Activated T-cell treated with anti-CD3 and anti-CD28 coated beads for 24 hours (primary cell): Measurements from ENCODE around the gene HOXB7.

Experiments used
- DNase-seq: peaks from one replicate; pipeline ENCODE4 v3.0.0-alpha.2; 2020; ENCODE audit warnings: low read depth

The HOXB7 gene

GRCh38 chr17:48594538-48595277 is 16.1 kb downstream of the HOXB7 start:
- DNase-seq = no peak

- DNase-seq = peak; percentile 75
Measured at GRCh38 chr17:48593840-48594537, 16.8 kb downstream of the HOXB7 start.

GRCh38 chr17:48593126-48593829 is 17.5 kb downstream of the HOXB7 start, which contains the start of gene HOXB5:
TSS of gene HOXB5 (minus strand) at chr17:48593779. CDS start at chr17:48593682, 97 bp downstream.
- no peak for DNase-seq

GRCh38 chr17:48592577-48592976 is 18.2 kb downstream of the HOXB7 start:
- DNase-seq = no peak

DNA sequence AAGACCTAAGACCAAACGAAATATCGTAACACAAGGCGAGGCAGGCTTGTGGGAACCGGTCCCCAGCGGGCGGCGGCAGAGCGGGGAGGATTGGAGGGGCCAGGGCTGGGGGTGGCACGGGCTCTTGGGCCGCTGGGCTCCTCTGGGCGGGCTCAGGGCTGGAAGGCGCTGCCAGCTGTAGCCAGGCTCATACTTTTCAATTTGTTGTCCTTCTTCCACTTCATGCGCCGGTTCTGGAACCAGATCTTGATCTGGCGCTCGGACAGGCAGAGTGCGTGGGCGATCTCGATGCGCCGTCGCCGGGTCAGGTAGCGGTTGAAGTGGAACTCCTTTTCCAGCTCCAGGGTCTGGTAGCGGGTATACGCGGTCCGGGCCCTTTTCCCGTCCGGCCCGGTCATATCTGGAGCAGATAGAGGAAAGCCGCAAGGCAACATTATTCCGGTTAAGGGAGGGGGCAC is 18.7 kb downstream of the HOXB7 start:
- no peak for DNase-seq

- DNase-seq = no peak
Measured at GRCh38 chr17:48591255-48592056, 19.4 kb downstream of the HOXB7 start.

DNA sequence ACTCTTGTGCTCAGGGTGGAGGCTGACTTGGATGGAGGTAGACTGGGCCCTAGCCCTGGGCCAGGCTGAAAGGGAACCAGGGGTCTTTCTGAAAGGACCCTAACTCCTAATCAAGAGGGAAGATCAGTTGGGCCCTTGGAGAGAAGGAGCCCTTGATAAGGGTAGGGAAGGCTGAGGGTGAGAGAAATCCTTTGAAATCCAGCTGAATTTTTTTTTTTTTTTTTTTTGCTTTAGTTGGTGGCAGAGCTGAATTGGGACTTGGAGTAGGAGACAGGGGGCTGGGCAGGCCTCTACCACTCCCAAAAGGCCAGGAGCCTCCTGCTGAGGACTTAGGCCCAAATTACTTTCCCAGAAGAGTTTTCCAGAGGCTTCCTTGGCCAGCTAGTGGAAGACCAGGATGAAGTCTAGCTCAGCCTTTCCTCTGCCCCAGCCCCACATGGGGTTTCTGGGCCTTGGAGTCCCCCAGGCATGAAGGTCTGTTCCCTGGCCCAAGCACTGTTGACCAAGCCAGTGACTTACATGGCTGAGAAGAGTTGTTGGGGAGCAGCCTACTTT is 20.1 kb downstream of the HOXB7 start:
- DNase-seq = no peak

DNA sequence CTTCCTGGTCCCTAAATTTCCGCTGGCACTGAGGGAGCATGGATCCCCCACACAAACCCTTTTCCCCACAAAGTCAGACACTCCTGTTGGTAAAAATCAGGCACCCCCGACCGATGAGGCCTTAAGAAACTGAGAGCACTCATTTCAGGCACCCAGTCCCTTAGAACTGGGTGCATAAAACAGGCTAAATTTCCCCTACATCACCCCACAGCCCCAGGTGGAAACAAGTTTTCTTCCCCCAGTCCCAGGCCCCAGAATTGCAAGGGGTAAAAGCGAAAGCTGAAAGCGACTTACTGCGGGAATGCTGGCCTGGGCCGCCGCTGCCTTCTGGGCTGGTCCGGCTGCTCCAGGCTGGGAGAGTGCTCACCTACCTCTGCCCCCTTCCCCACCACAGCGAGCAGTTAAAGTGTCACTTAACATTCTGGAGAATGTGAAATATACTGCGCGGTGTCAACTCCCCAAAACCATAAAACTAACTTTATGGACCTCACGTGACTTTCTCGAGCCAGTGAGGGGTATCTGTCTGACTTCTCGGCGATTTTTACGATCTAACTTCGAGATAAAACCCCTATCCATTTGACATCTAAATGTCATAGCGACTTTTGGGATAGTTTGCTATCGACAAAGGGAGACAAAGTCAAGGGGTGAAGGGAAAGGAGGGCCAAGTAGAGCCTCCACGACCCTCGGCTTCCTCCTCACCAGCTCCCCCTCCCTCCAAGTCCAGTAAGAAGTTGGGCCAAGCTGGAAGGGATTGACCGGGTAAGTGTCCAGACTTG is 20.8 kb downstream of the HOXB7 start, which contains the start of gene HOXB3:
HOXB3 (minus strand) TSS at position 411 of the 776 bp plus-strand sequence. CDS start 37,767 bp downstream, outside the sequence.
- no peak for DNase-seq

DNA sequence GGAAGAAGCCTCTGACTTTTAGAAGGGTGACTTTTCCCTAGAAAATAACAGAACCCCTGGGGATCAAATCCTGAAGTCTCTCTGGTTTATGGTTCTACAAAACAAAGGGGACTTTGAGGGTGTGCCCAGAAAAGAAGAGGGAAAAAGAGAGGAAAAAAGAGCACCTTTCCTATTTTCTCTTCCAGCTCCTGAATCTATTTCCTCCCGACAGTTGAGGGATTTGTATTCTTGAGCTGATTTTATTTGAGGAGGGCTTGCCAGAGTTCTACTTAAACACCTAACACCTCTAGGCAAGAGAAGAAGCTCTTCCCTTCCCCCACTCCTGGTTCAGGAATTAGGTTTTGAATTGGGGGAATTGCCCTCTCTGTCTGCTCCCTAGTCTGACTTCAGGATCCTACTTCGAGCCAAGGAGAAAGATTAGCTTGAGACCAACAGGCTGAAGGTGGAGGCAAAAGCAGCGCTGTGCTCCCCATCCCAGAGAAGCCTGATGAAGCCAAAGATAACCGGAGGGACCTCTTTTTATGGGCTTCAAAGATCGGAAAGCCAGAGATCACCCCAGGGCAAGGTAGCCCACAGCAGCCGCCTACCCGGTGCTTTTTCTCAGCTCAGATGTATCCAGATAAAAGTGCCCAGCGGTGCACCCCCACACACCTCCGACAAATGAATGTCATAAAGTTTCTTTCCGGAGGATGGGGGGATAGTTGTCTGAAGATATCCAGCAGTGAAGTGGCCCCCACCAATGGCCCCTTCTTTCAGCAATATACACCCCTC is 21.6 kb downstream of the HOXB7 start:
- no peak for DNase-seq

GRCh38 chr17:48588528-48588927 is 22.3 kb downstream of the HOXB7 start:
- no peak for DNase-seq

DNA sequence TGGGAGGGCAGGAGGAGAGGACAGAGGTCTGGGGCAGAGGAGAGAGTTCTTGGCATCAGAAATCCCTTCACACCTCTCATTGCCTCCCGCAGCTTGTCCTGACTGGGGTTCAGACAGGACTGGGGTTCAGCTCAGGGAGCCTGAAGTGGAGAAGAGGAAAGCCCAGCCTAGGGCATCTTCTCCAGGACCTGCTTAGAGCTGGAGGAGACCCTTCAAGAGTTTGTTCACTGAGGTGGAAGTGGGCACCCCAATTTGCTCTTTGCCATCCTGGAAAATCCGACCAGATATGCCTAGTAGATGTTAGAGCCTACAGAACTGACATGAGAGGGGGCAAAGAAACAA is 22.8 kb downstream of the HOXB7 start:
- no peak for DNase-seq

- DNase-seq = no peak
Measured at GRCh38 chr17:48587276-48588073, 23.3 kb downstream of the HOXB7 start.

DNA sequence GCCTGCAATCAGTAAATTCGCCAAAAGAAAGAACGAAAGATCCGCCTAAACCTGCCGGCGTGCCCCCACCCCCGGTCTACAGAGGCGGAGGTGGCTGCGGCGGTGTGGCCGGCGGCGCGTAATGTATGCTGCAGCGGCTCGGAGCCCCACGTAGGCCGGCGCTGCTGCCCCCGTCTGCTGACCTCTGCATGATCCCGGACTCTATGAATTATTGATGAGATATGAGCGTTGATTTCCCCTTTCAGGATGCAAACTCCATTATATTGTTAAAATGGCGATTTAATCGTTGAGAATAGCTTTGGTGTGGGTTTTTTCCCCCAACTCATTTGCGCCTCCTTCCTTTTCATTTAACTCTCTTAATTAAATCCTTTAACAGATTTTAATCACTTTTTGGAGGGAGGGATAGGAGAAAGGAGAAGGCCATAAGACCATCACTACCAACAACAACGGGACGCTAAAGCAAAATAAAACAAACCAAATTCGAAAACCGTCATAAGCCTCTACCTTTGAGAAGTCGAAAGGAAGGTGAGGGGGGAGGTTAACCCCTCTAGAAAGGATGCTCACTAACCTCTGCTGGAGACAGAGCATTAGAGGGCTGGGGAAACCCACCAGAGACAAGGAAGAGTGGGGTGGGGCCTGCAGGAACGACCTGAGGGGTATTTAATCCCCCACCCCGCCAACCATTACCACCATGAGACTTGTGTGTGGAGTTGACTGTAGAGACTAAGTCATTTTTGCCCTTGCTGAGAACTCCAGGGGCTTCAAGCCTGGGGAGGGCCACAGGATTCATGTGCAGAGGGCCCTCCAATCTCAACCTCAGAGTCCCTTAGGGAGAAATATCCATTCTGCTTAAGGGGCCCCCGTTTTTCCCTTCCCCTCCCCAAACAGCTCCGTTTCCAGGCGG is 24.2 kb downstream of the HOXB7 start:
- no peak for DNase-seq

DNA sequence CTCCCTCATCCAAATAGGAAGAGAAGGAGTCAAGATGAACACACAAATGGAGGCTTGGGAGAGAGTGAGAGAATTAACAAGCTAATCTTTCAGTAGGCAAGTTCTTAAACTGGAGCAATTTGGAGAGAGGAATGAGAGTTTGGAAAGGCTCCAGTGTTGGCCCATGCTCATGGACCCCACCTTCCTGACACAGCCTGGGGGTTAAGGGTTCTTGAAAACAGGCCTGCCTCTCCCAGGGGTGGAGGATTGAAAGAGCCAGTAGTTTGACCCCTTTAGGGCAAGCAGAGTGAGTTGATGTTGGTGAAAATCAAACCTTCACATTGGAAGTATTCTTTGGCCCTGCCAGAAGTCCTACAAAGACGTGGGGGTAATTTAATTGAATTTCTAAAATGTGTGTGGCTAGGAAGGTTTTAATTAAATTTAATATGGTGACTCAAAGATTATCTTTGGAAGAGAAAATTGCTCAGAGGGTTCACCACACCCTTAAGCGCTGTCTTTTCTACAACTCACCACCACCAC is 26.5 kb downstream of the HOXB7 start:
- no peak for DNase-seq

DNA sequence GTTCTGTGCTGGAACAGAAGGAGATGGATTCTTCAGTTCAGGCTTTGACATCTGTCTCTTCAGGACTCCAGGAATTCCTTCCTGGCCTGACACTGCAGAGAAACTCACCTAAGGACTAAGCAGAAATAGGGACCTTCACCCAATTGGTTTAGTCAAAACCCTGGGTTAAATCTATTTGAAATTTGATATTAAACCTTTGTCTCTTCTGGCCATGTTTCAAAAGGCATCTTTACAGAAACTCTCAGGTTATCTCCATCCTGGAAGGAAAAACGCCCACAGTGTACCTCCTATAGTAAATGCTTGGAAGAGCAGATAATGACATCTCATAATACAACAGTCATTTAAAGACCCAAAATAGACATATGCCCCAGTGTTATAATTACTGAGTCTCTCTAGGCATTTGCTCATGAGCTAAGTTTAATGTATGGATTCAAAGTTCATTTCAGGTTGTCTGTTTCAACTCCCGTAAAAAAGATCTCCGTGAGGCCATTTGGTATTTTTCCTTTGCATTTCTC is 27.1 kb downstream of the HOXB7 start:
- no peak for DNase-seq

DNA sequence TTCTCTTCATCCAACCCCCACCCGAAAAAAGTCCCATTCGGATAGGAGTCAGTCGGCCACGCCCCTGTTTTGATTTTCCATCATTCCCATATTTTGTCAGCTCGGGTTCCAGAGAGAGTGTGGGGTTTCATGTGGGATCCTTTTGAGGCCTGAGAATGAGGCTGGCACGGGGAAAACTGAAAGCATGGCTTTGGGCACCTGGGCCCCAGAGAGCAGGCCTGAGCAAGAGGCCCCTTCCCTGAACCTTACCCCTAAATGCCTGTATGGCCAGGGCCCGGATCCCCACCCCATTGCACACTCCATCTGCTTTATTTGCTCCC is 28.1 kb downstream of the HOXB7 start:
- no peak for DNase-seq

DNA sequence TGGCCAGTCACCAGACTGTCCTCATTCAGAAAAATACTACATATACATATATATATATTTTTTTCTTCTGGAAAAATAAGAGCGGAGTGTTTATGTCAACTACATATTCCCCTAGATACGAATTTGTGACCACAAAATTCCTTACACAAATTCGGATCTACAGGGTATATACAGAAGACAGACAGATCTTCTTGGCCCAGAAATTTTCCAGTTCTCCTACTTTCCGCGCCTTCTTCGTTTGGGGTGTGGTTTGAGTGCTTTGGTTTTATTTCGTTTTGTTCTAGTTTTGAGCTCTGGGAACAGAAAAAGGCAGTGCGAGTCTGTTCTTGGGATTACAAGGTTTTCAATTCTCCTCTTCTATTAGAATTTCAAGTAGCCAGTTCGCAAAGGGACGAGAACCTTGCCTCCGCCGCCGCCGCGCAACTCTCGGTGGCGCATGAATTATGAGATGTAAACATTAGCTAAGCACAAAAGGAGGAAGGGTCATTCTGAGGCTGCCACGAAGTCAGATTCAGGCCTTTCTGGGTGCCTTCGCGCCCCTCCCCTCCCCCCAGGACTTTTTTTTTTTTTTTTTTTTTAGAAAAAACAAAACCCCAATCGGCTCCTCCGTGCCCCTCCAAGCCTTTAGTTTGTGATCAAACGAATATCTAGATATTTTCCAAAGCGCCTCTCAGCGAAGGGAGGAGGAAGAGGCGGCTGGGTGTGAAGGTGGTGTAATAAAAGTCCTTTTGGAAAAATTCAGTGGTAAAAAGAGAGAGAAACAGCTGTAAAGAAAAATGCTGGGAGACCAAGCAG is 30.9 kb downstream of the HOXB7 start:
- DNase-seq = no peak
